Small intestine (tissue), 7 donors: ENCODE results near the gene LRRC45. TPM values are rescaled to one million over a fixed set of nuclear protein-coding genes. Genes with fewer than 3 reads are reported as not detected.

ENCODE experiments used
- DNase-seq, 2 donors: peaks; one replicate each; pipeline versions ENCODE4 v3.0.0 to v3.0.0-alpha.2; 2013
- FAIRE-seq: peaks from 2 replicates; lab custom pipeline; 2012; peaks lifted over from hg19 to GRCh38; lab: Jason Lieb, UNC
- H3K27ac ChIP-seq, 3 donors: one replicate each; pipeline ENCODE4 v1.5.1; 2013; ENCODE audit warnings: low read length in 2 of 3, mild to moderate bottlenecking in 2 of 3, control low read depth in 1 of 3, inconsistent platforms in 1 of 3, low read depth in 1 of 3, moderate library complexity in 1 of 3
- H3K27me3 ChIP-seq, 3 donors: one replicate each; pipeline ENCODE4 v1.6.1; 2013; ENCODE audit warnings: low read length in 3 of 3, inconsistent platforms in 1 of 3; ENCODE audit not compliant: control insufficient read depth in 3 of 3, insufficient read depth in 3 of 3
- H3K36me3 ChIP-seq, 3 donors: one replicate each; pipeline ENCODE4 v1.6.1; 2013; ENCODE audit warnings: low read length in 3 of 3, inconsistent platforms in 1 of 3, low read depth in 1 of 3, mild to moderate bottlenecking in 1 of 3, moderate library complexity in 1 of 3; ENCODE audit not compliant: control insufficient read depth in 3 of 3, insufficient read depth in 2 of 3
- H3K4me1 ChIP-seq, 3 donors: one replicate each; pipeline ENCODE4 v1.6.1; 2013; ENCODE audit warnings: low read length in 2 of 3, inconsistent platforms in 1 of 3, low read depth in 1 of 3, mild to moderate bottlenecking in 1 of 3, moderate library complexity in 1 of 3; ENCODE audit not compliant: control insufficient read depth in 3 of 3, insufficient read depth in 2 of 3
- H3K4me3 ChIP-seq, 3 donors: one replicate each; pipeline ENCODE4 v1.5.1; 2013; ENCODE audit warnings: low read length in 3 of 3, control low read depth in 1 of 3, inconsistent platforms in 1 of 3, low read depth in 1 of 3, mild to moderate bottlenecking in 1 of 3, moderate library complexity in 1 of 3
- H3K9me3 ChIP-seq, 2 donors: one replicate each; pipeline ENCODE4 v1.6.1; 2013; ENCODE audit warnings: low read depth in 1 of 2, low read length in 1 of 2; ENCODE audit not compliant: control insufficient read depth in 2 of 2, insufficient read depth in 1 of 2
- WGBS, 3 donors: extraction: QIAGEN DNeasy Blood & Tissue Kit; methylation state at CpG; one replicate each; pipeline ENCODE4 v1.1.7; 2013; 5-methylcytosine and 5-hydroxymethylcytosine counted together
- polyA plus RNA-seq, 4 donors: library from polyadenylated mRNA; stranded (reverse) in 3 of 4; unstranded in 1 of 4; fragments of 200-250 nt in 3 of 4; fragments of 120-200 nt in 1 of 4; gene quantifications; one replicate each; pipeline versions ENCODE4 v1.2.1 to v1.2.3, GENCODE V29; 2013
- donor health status: healthy with polysubstance abuse.
- donor health status: control.
- donor health status: control.
- donor health status: Bipolar disorder and iron deficiency.
- donor health status: healthy.

LRRC45 gene
- polyA plus RNA-seq, 4 donors = 10.8 to 26.7 (median 16.4) TPM

GRCh38 chr17:82047379-82047778 is 24.3 kb downstream of the LRRC45 start:
- WGBS, 3 donors = 84 to 86% (median 86%) methylated on average over 24 of the region's 24 CpGs
- H3K27me3 ChIP-seq = no peaks in the 10 kb centered on the region
- no peak overlapping the region for H3K27ac ChIP-seq
- DNase-seq (no peak), FAIRE-seq (no peak)
- H3K36me3 ChIP-seq = peaks cover 0 to 42% (median 2%) of the 10 kb centered on the region in 3 donors
- H3K4me3 ChIP-seq = no peak overlapping the region
- no peaks in the 10 kb centered on the region for H3K9me3 ChIP-seq
- peaks cover 0 to 8% (median 1%) of the 10 kb centered on the region in 3 donors for H3K4me1 ChIP-seq

GRCh38 chr17:82047914-82048570 is 24.9 kb downstream of the LRRC45 start:
- Histone ChIP-seq H3K4me3 (no peak overlapping the region), H3K27me3 (no peaks in the 10 kb centered on the region), H3K36me3 (peaks cover 0 to 45% (median 2%) of the 10 kb centered on the region in 3 donors), H3K4me1 (peaks cover 2 to 14% (median 3%) of the 10 kb centered on the region in 3 donors), H3K27ac (no peak overlapping the region), H3K9me3 (no peaks in the 10 kb centered on the region)
- no peak for FAIRE-seq
- DNase-seq = no peak
- WGBS, 3 donors = 91 to 93% (median 93%) methylated on average over 23 to 25 of the region's 25 CpGs

GRCh38 chr17:82048571-82048971 is 25.5 kb downstream of the LRRC45 start:
- Histone ChIP-seq H3K27ac (no peak overlapping the region), H3K36me3 (peaks cover 0 to 50% (median 2%) of the 10 kb centered on the region in 3 donors), H3K9me3 (no peaks in the 10 kb centered on the region), H3K4me1 (peaks cover 2 to 18% (median 4%) of the 10 kb centered on the region in 3 donors), H3K27me3 (no peaks in the 10 kb centered on the region), H3K4me3 (no peak overlapping the region)
- DNase-seq (no peak), FAIRE-seq (no peak)
- 87 to 91% (median 89%) methylated on average over 17 to 20 of the region's 20 CpGs for WGBS, 3 donors

- no peak for FAIRE-seq
- WGBS, 3 donors = 83 to 90% (median 88%) methylated on average over 8 of the region's 8 CpGs
- Histone ChIP-seq H3K27ac (no peak overlapping the region), H3K4me3 (no peak overlapping the region), H3K9me3 (no peaks in the 10 kb centered on the region), H3K4me1 (peaks cover 2 to 18% (median 4%) of the 10 kb centered on the region in 3 donors), H3K27me3 (no peaks in the 10 kb centered on the region), H3K36me3 (peaks cover 0 to 55% (median 2%) of the 10 kb centered on the region in 3 donors)
- no peak for DNase-seq
Observed at GRCh38 chr17:82049106-82049505, 26.0 kb downstream of the LRRC45 start.

- Histone ChIP-seq H3K4me1 (peaks cover 2 to 18% (median 4%) of the 10 kb centered on the region in 3 donors), H3K27ac (no peak overlapping the region), H3K36me3 (peaks cover 0 to 60% (median 4%) of the 10 kb centered on the region in 3 donors), H3K4me3 (no peak overlapping the region), H3K27me3 (no peaks in the 10 kb centered on the region), H3K9me3 (no peaks in the 10 kb centered on the region)
- WGBS, 3 donors = 83 to 85% (median 85%) methylated on average over 15 to 16 of the region's 16 CpGs
- no peak for FAIRE-seq
- DNase-seq = no peak
Observed at GRCh38 chr17:82049521-82049971, 26.4 kb downstream of the LRRC45 start.

- Histone ChIP-seq H3K27ac (no peak overlapping the region), H3K27me3 (no peaks in the 10 kb centered on the region), H3K4me3 (peak overlapping the region in 2 of 3 donors; percentile 56 to 98), H3K36me3 (peaks cover 0 to 67% (median 7%) of the 10 kb centered on the region in 3 donors), H3K4me1 (peaks cover 2 to 18% (median 4%) of the 10 kb centered on the region in 3 donors), H3K9me3 (no peaks in the 10 kb centered on the region)
- FAIRE-seq (no peak), DNase-seq (no peak)
- 84 to 89% (median 86%) methylated on average over 28 of the region's 28 CpGs for WGBS, 3 donors
Observed at GRCh38 chr17:82050152-82050760, 27.2 kb downstream of the LRRC45 start.

- H3K4me3 ChIP-seq = peak overlapping the region; percentile 56 to 98 (median 86)
- no peak for FAIRE-seq
- H3K9me3 ChIP-seq = no peaks in the 10 kb centered on the region
- WGBS, 3 donors = 16 to 31% (median 19%) methylated on average over 35 to 79 of the region's 79 CpGs
- no peak overlapping the region for H3K27ac ChIP-seq
- H3K27me3 ChIP-seq = no peaks in the 10 kb centered on the region
- peak in 1 of 2 donors; percentile 52 for DNase-seq
- H3K36me3 ChIP-seq = peaks cover 0 to 73% (median 7%) of the 10 kb centered on the region in 3 donors
- H3K4me1 ChIP-seq = peaks cover 2 to 18% (median 4%) of the 10 kb centered on the region in 3 donors
Observed at GRCh38 chr17:82050761-82051641, 27.9 kb downstream of the LRRC45 start.
